Activated CD4-positive, alpha-beta T cell treated with anti-CD3 and anti-CD28 coated beads, Interleukin-2, Interleukin-6, amounts not matched to agents 100 ng/mL and 50 ng/mL, durations not matched to agents 16 hours and 8 hours (primary cell): ENCODE measurements around the gene REXO5.
"Not testable (repeated sequence)": the region's sequence is repeated elsewhere in the genome, so short reads cannot be mapped to it uniquely, and the experiment has no call there.

Experiments
- DNase-seq: peaks from one replicate; pipeline ENCODE4 v3.0.0-alpha.2; 2020

REXO5 gene

GRCh38 chr16:20850981-20851380 is 44.7 kb downstream of the REXO5 start:
- DNase-seq = no peak

DNA sequence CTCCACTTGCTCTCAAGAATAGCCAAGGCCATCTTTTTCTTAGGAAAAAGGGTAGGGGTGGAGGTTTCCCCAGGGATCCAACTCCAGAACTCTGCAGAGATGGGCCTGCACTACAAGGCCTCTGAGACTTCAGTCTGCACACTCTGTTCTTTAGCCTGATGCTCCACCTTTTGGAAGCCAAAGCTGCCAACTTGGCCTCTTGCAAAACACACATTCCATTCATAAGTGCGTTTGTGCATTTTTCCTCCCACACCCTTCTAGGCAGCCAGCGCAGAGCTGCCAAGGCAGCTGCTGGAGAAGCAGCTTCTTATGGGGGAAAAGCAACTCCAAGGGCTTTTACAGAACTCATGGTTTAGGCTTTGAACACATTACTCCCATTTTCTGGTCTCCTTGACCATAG is 45.3 kb downstream of the REXO5 start:
- no peak for DNase-seq

DNA sequence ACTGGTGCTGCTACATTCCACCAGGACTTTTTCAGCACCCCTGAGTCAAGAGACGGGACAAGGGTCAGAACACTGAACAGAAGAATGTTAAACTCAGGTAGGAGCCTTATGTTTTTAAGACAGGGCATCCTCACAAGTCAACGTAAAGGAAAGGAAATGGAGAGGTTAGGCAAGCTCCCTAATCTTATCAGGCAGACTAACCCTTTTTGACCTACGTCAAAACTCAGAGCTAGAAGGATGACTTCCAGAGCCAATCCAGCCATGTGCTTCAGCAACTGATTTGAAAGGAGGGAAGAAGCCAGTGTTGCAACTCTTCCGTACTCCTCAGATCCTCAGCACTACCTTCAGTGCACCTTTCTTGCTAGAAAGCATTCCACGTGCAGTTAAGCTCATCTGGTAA is 46.8 kb downstream of the REXO5 start:
- no peak for DNase-seq

GRCh38 chr16:20853981-20854620 is 47.8 kb downstream of the REXO5 start:
- no peak for DNase-seq

- no peak for DNase-seq
These were observed 48.6 kb downstream of the REXO5 start for GRCh38 chr16:20854963-20855362.

GRCh38 chr16:20857281-20857680 is 51.0 kb downstream of the REXO5 start:
- DNase-seq = no peak

DNA sequence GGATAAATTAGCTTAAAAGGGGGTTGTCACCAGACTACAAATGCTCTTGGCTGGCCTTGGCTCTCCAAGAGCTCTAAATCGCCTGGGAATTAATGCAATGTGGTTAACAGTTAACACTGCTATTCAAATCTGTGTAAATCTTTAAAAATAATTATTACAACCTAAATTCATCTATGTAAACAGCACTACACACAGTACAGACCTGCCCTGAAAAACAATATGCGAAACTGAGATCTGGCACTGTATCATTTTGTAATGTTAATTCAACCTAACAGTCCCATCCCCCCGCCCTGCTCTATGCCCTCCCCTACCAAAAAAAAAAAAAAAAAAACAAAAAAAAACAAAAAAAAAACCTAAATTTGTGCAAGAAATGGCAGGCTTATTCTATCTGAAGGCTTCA is 52.9 kb downstream of the REXO5 start:
- no peak for DNase-seq

GRCh38 chr16:20859699-20860098 is 53.4 kb downstream of the REXO5 start:
- DNase-seq = no peak

- no peak for DNase-seq
These were observed 54.0 kb downstream of the REXO5 start for GRCh38 chr16:20860361-20860760.

GRCh38 chr16:20860995-20861394 is 54.7 kb downstream of the REXO5 start:
- DNase-seq = not testable (repeated sequence)

- DNase-seq = no peak
These were observed 56.0 kb downstream of the REXO5 start for GRCh38 chr16:20862162-20862960.

- DNase-seq = not testable (repeated sequence)
These were observed 58.0 kb downstream of the REXO5 start for GRCh38 chr16:20864376-20864775.

DNA sequence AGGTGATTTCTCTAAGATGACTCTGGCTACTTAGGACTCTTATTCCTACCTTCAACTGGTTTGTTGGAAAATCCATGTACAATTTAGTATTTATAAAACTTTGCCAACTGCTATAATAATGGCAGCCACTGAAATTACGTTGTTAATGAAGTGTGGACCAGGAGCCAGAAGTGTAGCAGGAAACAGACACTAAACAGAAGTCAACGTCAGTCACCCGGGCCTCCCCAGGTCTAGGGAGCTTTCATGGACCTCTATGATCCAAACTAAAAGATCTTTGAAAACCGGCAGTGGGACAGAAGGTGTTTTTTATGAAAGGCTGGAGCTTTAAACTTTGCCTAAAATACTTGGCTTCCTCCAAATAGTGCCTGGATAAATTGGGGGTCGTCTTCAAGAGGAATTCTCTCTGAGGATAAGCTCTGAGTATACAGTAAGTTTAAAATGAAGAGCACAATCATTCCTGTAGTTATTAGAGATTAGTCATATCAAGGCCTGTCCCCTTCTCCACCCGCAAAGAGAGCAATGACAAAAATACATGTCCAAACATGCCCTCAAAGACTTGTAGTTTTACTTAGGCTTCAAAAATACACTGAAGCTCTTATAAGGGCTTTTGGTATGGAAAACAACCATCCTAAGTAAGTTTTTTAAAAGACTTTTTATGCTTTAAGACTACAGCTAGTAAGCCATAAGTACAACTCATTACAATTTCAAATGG is 59.2 kb downstream of the REXO5 start:
- DNase-seq = peak; percentile 54

DNA sequence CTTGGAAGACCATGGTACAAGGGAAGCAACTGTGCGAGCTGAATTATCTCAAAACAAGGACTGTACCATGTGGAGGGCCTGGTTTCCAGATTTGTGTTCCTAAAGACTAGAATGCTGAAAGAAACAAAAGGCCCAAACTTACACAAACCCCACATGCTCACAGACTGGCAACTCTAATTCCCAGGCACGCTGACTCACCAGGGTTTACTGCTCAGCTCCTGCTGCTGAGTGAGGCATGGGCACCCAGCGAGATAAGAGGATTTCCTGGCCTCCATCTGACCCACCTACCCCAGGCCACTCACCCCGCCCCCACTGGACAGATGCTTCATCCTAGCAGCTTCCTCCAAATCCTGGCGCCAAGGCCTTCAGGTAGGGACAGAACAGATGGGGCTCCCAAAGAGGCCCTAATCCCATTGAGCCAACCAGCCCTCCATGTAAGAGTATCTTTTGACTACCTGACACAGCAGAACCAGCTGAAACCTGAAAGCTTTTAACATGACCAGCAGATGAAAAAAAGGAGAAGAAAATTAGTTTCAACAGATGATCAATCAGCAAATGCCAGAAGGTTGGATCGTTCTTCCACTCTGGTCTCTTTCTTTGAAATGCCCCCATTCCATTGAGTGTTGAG is 59.9 kb downstream of the REXO5 start:
- peak; percentile 30 for DNase-seq

DNA sequence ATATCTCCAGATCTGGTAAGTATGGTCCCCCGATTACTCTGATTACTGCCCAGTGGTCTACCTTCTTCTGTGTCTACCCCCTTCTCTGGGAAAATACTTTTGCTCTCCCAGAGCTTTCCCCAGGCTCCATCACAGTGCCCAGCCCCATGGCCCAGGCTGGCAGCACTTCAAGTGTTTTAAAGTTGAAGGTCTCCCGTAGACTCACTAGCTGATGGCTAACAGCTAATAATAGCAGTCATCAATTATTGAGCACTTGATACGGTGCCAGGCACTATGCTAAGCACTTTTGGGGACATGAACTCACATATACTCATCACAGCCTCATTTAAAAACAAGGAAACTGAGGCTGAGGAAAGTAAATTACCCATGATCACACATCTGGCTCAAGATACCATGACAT is 60.5 kb downstream of the REXO5 start:
- DNase-seq = no peak

DNA sequence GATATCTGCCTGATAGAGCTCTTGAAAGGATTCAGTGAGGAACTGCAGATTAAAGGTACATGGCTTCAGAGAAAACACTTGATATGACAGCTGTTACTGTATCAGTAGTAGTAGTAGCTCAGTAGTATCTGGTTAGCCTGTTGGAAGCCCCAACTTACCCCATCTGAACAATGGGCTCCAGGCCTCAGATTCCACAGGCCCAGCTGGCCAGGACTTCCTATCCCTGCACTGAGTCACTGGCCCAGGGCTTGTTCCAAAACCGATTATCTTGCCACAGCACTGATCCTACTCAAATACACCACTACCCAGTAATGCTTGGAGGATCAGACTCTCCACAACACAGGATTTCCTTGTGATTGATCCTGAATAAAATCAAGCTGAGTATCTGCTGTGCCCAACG is 61.3 kb downstream of the REXO5 start:
- no peak for DNase-seq

- DNase-seq = no peak
These were observed 62.6 kb downstream of the REXO5 start for GRCh38 chr16:20868890-20869289.

- DNase-seq = no peak
These were observed 63.9 kb downstream of the REXO5 start for GRCh38 chr16:20870122-20870820.

GRCh38 chr16:20871258-20871657 is 64.9 kb downstream of the REXO5 start:
- no peak for DNase-seq

GRCh38 chr16:20871941-20872815 is 65.9 kb downstream of the REXO5 start:
- DNase-seq = no peak

DNA sequence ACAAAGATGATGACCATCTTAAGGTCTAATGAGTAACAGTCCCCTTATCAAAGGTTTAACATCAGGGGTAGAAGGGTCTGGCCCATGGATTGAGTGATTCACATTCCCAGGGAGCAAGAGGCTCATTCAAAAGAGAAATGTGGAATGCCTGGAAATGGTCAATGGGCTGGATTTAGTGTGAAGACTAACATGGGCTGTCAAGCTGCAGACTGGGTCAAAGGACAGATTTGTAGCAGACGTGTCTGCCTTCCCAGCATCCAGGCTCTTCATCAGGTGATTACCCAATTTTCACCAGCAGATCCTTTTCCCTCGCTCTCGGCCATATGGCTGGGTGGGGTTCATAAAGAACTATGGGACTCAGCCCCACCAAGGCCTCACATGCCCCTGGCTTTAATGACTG is 67.0 kb downstream of the REXO5 start:
- DNase-seq = no peak

GRCh38 chr16:20874088-20874581 is 67.8 kb downstream of the REXO5 start:
- no peak for DNase-seq
